Ecto neural progenitor cell (in vitro differentiated cells): Measurements from ENCODE around the gene KIAA0040.

ENCODE experiments used
- DNase-seq: peaks from one replicate; pipeline ENCODE4 v3.0.0-alpha.2; 2018; ENCODE audit warnings: low spot score

Gene KIAA0040

DNA sequence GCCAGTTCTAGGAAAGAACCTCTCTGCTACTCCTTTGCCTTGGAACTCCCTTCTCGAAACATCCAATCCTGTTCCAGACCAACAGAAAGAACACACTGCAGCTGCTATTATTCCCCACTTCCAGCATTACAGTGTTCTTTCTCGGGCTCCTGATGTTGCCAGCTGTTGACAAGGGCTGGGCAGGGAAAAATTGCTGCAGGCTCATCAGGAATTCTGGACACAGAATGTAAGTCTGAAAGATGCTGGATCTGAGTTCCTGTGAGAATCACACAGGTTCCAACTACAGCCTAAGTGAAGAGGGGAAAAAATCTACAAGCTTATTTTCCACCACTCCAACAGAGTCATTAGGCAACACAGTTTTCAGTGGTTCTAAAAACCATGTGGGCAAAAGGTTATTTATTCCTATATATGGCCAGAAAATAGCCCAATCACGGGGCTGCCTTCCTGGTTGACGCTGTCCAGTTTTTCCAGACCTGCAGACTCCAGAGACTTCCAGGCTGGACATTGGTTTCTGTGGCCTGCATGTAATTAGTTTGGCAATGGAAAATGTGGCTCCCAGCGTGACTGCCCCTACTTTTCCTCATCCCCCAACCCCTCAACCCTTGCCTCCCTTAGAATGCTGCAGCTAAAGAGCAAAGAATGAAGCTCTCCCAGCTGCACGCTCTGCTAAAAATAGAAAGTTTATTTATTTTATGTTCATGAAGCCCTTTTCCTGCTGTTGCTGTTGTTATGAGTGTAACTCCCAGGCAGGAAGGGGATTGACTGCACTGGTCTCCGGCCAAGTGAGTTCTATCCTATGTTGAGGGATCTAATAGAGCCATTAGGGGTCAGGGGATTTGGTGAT is 8.3 kb upstream of the KIAA0040 start:
- DNase-seq = no peak

DNA sequence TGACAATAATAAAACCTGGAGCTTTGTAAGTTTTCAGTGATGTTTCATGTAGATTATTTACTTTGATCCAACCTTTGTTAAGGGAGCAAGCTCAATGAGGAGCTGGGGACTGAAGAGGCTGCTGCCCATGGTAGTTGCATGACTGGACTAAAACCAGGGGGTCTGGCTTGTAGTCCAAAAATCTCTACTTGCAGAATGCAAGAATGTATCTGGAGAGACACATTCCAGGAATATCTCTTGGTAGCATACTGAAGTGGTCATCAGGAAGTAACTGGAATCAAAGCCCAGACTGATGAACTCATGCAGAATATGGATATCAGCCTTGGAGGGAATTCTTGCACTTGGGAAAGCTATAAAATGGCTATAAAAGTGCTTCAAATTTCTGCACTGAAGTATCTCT is 5.8 kb upstream of the KIAA0040 start:
- no peak for DNase-seq

DNA sequence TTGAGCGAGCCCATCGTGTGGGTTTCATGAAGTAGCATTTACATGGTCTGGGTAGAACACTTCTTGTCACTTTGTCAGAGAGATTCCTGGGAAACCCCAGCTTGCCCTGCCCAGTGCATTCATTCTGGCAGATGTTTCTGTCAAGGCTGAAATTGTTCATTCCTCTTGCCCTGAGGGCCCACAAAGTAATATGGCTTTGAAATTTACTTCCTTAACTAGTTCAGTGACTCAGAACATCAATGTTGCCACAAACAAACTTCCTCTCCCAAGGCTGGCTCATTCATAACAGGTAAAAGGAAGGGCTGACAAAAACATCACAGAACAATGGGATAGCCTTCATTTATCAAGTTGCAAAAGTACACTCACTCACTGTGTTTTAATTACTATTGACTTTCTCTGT is 5.0 kb upstream of the KIAA0040 start:
- no peak for DNase-seq

DNA sequence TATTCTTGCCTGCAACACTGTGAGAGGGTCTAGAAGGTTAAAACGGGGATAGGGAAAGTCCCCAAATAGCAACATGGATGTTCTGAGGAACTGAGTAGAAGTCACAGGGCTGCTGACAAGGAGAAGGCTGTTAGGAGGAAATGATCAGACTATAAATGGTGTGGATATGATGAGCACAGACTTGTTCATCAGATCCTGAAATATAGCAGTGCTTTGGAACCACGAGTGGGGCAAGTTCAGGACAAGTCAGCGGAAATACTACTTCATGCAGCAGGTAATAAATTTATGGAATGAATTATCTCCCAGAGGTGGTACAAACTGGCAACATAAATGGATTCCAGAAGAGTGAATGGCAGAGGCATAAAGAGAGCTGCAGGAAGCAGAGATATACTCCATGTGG is 3.2 kb upstream of the KIAA0040 start:
- no peak for DNase-seq

DNA sequence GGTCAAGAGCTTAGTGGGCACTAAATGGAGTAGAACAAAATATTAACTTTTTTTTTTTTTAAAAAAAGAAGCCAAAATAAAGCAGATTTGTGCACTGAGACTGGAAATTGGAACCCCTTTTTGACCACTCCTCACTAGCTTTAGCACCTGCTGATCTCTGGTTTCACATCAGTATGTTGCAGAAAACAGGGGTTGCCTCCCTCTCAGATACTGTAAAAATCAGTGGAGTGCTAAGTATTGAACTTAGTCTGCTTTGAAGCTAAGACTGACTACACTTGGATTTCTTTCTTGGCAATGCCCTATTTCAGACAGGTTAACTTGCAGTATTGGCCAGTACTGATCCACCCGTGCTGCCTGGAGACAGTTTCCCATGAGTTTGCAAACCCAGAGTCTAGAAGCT is 2.7 kb upstream of the KIAA0040 start:
- DNase-seq = no peak

DNA sequence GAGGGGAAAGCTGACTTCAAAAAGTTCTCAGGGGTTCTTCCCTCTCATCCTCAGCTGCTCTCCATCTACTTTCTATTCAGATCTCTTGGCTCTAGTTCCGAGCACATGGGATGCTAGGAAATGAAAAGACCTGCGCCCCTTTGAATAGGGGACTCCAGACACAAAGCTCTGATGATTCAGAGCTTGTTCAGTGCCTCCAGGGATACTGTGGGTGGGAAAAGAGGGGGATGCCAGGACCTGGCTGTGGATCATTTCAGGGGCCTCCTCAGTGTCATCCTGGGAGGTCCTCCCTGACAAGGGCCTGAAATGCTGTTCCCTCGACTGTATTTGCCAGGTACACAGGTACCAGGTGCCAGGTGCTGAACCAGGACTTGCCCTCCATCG is 943 bp upstream of the KIAA0040 start:
- no peak for DNase-seq

DNA sequence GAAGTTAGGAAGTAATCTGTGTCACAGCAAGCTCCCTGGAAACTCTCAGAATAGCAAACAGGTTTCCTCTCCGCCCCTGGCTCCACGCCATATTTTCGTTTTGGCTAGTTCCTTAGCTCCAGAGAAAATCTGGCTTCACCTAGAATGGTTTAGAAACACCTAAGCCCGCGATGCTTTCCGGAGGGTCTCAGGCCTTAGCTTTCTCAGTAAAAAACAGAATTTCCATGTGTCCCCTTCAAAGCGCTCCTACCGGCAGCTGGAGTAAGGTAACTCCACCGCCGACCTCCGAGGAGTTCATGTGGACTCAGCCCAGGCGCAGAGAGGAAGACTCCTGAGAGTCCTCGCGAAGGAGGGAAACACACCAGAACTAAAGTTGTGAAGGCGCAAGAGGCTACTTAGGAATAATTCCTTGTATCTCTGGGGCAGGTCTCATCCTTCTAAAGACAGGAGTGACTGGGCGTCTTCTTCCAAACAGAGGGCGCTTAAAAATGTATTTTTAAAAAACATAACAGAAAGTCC is 406 bp downstream of the KIAA0040 start:
- peak; percentile 49 for DNase-seq

DNA sequence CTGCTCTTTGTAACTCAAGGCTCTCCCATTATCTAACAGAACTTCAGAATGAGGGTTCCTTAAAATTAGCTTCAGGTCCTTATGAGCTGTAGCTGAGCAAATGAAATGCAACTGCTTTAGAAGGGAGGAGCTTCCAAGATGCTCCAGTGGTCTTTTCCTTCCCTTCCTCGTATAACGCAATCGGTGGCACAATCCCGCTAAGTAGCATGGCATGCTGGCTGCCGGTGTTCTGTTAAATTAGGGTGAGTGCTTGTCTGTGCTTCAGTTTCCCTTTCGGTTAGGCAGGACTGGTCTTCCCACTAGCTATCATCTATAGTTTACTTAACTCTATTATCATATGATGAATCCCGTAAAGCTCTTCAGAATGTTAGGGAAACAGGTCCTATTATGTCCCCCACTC is 917 bp downstream of the KIAA0040 start:
- no peak for DNase-seq

DNA sequence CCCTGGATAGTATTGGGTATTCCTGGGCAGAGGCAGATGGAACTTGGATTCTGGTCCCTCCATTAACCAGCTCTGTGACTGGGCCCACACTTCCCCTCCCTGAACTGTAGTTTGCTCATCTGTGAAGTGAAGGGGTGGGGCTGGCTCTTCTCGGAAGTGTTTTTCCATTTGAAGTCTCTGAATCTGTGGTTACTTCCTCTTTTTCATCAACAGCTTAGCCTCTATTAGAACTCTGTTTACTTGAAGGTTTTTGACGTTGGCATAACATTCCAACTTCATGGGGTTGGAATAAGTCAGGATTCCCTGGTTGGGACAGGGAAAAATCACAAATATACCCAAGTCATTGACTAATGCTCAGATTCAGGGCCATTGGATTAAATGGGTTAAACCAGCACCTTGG is 3.6 kb downstream of the KIAA0040 start:
- no peak for DNase-seq

DNA sequence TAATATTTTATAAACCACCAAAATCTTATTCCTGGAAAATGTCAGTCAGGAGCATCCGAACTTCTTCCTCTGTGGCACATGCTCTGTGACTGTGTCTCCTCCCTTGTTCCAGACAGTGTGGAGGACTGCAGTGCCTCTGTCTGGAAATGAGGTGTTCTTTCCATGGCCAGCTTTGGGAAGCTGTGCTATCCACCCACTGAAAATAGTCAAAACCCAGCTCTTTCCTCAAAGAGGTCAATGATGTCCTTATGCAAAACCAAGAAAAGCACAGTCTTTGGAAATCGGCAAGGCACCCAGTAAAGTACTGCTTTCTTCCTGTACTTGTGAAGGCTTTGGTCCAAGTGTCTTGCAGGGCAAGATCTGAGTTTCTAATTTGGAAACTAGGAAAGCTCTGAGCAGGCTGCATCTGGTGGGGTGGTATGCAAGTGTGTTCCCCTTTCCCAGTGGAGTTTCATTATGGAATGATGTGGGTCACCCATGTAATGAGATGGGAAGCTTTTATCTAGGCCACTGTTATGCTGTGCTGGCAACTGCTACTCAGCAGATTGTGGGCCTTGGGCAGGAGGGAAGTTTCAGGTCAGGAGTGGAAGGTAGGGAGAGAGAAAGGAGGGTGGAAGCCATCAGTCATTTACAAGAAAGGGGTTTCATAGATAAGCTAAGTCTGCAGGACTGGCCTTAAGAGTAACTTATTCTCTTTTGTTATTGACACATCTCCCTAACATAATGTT is 6.0 kb downstream of the KIAA0040 start:
- DNase-seq = no peak

DNA sequence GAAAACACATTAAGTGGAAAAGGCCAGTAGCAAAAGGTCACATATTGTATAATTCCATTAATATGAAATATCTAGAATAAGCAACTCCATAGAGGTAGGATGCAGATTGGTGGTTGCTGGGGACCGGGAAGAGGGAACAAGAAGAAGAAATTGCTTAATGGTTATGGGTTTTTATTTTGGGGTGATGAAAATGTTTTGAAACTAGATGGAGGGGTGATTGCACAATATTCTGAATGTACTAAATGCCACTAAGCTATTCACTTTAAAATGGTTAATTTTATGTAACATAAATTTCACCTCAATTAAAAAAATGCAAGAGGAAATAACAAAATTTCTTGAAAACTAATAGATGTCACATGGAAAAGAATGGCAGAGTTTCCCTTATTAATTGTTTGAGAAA is 6.7 kb downstream of the KIAA0040 start:
- no peak for DNase-seq

DNA sequence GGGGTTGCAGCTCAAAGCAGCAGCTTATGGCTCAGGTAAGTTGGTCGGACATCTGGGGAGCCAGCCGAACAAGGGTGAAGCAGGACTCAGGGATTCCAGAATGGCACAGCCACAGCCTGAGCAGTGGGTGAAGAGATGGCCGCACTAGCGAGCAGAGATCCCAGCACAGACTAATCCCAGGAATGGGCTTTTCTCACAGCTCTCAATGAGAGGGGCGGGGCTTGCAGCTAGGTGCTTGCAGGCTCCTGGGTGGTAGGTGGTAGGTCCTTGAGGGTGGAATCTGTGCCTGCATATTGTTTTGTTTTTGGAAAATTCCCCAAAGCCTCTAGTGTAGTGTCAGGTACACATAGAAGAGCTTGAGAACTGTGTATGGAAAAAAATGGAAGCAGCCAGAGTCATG is 9.0 kb downstream of the KIAA0040 start:
- no peak for DNase-seq

DNA sequence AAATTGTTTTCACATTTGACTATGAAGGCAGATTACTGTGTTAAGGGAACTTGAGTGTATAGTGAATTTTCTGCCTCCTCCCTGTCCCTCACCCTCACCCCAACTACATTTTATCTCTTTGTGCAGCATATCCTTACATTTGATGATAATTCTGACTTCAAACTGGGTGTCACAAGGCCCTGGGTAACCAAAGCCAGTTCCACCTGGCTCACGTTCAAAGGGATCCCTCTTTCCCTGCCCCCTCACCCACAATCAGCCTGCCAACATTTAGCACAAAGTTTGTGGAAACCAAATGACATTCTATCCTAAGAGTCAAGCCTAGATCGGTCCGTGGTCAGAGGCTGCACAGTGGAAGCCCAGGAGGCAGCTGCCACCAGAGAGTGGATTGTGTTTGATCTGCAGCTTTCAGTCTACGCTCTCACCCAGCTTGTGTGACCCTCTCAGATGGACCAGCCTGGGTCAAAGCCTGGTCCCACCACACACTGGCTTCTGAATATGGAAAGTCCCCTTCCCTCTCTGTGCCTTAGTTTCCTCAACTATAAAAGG is 10.3 kb downstream of the KIAA0040 start:
- no peak for DNase-seq

DNA sequence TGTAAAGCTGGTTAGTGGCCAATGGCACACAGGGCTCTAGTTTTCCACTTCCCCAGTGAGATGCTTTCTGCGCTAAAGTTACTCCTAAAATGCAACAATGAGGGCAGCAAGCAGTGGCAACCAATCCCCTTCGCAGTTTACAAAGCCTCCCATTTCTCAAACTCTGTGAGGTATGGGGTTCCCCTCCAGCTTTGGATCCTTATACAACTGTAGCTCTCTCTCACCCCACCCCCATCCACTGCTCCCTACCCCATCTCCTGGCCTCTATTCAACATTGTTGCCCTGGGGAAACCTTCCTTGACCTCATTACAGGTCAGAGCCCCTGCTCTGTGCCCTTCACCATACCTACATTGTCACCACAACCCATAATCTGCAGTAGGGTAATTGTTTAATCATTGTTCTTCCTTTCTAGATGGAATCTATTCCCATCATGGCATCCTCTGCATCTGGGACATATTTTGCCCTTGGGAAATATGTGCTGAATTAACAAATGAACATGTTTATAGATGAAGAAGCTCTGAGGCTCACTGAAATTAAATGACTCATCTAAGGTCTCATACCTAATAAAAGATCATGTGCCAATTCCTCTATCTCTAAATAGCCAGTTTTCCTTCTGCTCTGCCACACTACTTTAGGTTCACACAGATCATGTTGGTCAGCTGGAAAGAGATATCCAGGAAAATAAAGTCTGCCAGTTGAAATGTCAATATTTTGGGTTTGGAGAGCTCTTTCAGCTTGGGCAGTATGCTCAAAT is 12.6 kb downstream of the KIAA0040 start:
- no peak for DNase-seq

DNA sequence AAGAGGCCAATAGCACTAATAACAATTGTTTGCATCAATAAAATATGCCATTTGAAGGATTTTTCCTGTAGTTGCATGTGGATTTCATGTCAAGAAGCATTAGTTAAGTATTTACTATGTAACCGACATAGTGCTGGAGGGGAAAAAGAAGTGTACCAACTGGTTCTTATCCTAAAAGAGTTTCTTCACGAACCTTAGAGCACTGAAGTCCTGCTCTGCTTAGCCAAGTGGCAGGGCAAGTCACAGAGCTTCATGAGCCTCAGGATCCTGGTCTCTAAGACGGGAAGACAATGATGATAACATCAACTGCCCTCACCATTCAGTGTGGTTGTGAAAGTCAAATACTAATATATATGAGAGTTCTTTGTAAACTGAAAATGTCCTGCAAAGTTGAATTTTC is 14.1 kb downstream of the KIAA0040 start:
- DNase-seq = no peak

DNA sequence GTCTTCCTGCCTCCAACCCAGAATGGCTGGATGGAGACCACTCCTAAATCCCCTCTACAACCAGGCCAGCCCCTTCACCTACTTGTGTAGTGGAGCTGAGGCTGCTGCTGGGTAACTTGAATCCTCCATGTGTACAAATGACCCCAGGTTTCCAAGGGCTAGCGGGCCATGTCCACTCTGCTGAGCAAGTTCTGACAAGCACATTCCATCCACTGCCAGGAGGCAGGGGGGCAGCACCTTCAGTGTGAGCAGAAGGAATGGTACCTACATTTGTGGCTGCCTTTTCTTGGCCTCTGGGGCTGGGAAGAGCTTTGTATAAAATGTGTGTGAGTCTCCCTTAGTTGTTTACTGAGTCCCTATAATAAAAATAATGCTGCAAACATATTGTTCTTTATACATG is 14.5 kb downstream of the KIAA0040 start:
- no peak for DNase-seq

DNA sequence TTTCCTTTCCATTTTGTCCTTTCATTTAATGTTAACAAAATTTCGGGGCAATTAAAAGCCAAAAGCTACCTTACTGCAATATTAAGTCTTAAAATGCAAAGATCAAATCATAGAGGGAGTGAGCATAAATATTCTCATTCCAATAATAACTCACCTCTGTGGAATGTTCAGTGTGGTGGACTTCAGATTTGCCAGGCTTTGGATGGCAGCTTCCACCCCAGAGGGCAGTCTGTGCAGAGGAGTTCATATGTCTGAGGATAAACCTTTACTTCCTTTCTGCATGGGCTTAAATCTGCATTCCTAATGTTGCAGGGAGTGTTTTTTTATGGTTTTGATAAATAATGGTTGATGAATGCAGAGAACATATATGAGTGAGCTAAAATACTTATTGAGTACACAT is 16.3 kb downstream of the KIAA0040 start:
- DNase-seq = no peak

DNA sequence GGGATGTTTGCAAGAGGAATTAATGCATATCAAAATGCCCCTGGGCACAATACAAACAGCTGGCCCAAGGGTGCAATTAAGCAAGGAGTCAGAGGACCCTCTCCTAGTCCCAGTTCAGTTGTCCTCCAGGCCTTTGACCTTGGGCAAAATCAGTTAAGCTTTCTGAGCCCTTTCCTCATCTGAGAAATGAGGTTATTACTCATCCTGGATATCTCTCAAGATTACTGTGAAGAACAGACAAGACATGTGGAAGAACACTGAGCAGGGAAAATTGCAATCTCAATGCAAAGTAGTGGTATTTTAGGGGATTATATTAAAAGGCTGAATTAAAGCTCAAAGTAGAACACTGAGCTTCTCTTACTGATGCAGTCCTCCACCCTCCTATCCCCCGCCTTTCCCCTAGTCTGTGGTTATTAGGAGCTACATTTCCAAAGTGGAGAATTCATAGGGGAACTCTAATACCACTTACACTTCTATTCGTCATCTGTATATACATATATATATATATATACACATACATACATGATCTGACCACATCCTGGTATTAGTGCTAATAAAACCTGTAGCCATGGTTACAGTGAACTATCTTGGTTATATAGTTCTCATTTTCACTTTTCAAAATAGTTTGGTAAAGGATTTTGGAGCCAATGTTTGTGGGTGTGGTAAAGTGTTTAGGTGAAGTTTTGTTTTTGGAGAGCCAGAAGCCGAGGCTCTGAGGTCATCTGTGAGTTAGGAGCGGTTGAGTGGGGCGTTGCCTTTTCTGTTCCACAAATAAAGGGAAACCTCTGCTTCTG is 18.1 kb downstream of the KIAA0040 start:
- no peak for DNase-seq

DNA sequence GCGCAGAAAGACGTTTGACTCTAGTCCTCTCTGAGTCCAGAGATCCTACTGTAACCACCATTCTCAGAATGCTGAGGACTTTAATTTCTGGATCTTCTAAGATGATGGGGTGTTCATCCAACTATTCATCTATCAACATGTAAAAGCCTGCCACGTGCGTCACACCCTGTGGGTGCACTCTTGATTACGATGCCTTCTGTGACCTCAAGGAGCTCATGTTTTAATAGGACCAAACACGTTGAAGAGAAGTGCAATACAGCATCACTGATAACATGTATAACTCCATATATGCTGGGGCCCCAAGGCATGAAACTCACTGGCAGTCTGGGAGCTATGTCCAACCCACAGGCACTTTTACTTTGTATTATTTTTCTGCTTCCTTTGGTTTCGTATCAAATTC is 19.0 kb downstream of the KIAA0040 start:
- no peak for DNase-seq

DNA sequence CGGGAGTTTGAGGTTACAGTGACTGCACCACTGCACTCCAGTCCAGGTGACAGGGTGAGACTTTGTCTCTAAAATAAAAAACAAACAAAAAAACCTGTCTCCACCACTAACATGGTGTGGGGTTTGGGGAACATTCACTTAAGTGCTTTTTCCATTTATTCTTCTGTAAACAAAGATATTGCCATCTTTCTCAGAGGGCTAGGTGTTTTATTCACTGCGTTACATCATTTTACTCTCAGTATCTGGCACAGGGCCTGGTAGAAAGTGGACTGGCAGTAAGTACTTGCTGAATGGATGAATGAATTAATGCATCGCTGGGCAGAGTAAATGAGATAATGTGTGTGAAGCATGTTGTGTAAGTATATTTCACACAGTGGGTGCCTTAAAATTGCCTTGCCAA is 20.1 kb downstream of the KIAA0040 start:
- DNase-seq = no peak

DNA sequence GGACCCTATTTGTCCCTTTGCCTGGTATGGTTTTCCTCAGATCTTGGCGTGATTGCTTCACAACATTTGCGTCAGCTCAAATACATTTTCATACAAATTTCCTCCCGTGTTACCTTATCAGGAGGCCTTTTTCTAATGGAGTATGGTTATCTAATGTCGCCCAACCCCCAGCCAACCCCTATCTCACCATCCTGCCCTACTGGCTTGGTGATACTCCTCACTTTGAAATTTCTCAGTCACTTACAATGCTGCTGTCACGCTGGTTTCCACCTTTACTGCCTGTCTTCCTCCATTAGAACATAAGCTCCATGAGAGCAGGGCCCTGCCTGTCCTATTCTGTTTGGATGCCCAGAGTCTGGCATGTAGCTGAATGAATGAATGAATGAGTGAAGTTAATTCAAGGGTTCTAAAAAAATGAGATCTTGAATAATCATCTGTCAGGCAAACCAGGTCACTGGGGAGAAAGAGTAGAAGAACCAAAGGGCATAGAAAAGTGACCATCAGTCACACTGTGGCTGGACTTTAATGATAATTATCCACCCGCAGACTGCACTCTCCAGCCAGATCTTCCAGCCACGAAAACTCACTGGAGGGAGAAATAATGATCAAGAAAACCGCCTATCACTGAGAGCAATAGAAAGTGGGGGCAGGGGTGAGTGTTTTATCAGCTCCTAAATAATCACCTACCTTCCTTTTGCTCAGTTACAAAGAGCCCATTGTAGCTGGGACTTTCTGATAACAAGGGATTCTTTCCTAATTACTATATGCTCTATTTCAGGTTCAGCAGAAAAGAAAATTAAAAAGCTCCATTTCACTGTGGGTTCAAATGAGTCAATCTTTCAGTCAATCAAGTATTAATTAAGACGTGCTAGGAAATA is 21.3 kb downstream of the KIAA0040 start:
- DNase-seq = no peak
